ENCODE results near the gene NCOA3. TPM values are rescaled to one million over a fixed set of nuclear protein-coding genes. Genes with fewer than 3 reads are reported as not detected.
"Not testable (repeated sequence)": the region's sequence is repeated elsewhere in the genome, so short reads cannot be mapped to it uniquely, and the experiment has no call there.

Gene NCOA3
- total RNA-seq, 4 donors from 2014 or later = 45.1 to 77.8 (median 56.3) TPM

DNA sequence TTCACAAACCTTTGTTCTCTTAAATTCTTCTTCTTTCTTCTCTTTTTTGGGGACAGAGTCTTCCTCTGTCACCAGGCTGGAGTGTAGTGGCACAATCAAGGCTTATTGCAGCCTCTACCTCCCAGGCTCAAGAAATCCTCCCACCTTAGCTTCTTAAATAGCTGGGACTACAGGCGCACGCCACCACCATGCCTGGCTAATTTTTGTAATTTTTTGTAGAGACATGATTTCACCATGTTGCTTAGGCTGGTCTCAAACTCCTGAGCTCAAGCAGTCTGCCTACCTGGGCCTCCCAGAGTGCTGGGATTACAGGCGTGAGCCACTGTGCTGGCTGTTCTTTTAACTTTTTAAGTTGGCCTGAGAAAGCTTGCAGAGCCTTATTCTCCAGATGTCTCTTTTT, 48.0 kb downstream of the NCOA3 start:
- Histone ChIP-seq H3K4me3 (no peak overlapping the region), H3K27ac (no peak overlapping the region), H3K4me1 (peaks cover 5% of the 10 kb centered on the region), H3K36me3 (no peaks in the 10 kb centered on the region), H3K27me3 (no peaks in the 10 kb centered on the region), H3K9me3 (no peaks in the 10 kb centered on the region)
- 91% methylated on average over 3 of the region's 3 CpGs for WGBS
- no peak for DNase-seq (ENCODE audit: low spot score in 2 of 2)
- TF ChIP-seq, protein P1, sequence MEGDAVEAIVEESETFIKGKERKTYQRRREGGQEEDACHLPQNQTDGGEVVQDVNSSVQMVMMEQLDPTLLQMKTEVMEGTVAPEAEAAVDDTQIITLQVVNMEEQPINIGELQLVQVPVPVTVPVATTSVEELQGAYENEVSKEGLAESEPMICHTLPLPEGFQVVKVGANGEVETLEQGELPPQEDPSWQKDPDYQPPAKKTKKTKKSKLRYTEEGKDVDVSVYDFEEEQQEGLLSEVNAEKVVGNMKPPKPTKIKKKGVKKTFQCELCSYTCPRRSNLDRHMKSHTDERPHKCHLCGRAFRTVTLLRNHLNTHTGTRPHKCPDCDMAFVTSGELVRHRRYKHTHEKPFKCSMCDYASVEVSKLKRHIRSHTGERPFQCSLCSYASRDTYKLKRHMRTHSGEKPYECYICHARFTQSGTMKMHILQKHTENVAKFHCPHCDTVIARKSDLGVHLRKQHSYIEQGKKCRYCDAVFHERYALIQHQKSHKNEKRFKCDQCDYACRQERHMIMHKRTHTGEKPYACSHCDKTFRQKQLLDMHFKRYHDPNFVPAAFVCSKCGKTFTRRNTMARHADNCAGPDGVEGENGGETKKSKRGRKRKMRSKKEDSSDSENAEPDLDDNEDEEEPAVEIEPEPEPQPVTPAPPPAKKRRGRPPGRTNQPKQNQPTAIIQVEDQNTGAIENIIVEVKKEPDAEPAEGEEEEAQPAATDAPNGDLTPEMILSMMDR (IDR thresholded peaks at IDR 0.05) = no peak
- no peak for TF ChIP-seq EP300 (IDR thresholded peaks at IDR 0.05)
- no peak for TF ChIP-seq POLR2AphosphoS5 (IDR thresholded peaks at IDR 0.05)
- TF ChIP-seq POLR2A (IDR thresholded peaks at IDR 0.05) = no peak

DNA sequence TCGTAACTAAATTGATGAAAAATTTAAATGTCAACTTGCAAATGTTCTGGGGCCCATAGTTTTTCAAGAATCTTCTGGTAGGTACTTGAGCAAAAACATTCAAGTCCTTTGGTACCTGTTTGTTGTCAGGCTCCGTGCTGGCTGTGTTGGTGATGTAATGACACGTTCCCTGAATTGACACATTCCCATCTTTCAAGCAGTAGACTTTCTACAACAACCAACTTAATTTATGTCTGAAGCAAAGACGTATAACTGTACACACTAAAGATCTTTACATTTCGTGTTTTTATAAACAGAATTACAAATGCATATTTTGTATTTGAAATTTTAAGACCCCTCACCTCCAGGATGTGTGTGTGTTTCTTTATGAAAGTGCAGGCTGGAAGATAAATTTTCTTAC, 49.5 kb downstream of the NCOA3 start:
- no peak overlapping the region for H3K27ac ChIP-seq
- no peaks in the 10 kb centered on the region for H3K9me3 ChIP-seq
- no peak for DNase-seq (ENCODE audit: low spot score in 2 of 2)
- TF ChIP-seq, protein P1 (IDR thresholded peaks at IDR 0.05) = no peak
- TF ChIP-seq POLR2AphosphoS5 (IDR thresholded peaks at IDR 0.05) (no peak), EP300 (IDR thresholded peaks at IDR 0.05) (no peak), POLR2A (IDR thresholded peaks at IDR 0.05) (no peak)
- no peak overlapping the region for H3K4me3 ChIP-seq
- H3K36me3 ChIP-seq = no peaks in the 10 kb centered on the region
- WGBS = 64% methylated on average over 5 of the region's 5 CpGs
- H3K4me1 ChIP-seq = peaks cover 3% of the 10 kb centered on the region
- H3K27me3 ChIP-seq = no peaks in the 10 kb centered on the region

DNA sequence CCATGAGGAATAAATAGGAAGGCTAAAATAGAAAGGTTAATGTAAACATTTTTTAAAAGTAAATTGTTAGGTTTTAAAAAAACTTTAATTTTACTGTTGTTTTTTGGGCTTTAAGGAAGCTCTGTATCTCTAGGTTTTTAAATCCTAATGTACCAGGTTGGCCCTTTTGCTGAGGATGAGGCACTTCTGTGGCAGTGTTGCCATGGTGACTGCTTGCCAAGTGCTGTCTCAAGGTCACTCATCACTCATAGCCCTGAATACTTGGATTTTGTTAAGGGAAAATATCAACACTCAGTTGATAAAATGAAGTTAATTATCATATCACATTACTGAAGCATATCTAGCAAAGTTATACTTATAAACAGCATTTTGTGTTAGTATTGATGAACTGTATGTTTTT, 50.2 kb downstream of the NCOA3 start:
- DNase-seq (ENCODE audit: low spot score in 2 of 2) = no peak
- TF ChIP-seq POLR2AphosphoS5 (IDR thresholded peaks at IDR 0.05) (no peak), POLR2A (IDR thresholded peaks at IDR 0.05) (no peak), EP300 (IDR thresholded peaks at IDR 0.05) (no peak)
- TF ChIP-seq, protein P1 (IDR thresholded peaks at IDR 0.05) = no peak
- Histone ChIP-seq H3K27me3 (no peaks in the 10 kb centered on the region), H3K36me3 (no peaks in the 10 kb centered on the region), H3K4me1 (no peaks in the 10 kb centered on the region), H3K27ac (no peak overlapping the region), H3K4me3 (no peak overlapping the region), H3K9me3 (no peaks in the 10 kb centered on the region)

DNA sequence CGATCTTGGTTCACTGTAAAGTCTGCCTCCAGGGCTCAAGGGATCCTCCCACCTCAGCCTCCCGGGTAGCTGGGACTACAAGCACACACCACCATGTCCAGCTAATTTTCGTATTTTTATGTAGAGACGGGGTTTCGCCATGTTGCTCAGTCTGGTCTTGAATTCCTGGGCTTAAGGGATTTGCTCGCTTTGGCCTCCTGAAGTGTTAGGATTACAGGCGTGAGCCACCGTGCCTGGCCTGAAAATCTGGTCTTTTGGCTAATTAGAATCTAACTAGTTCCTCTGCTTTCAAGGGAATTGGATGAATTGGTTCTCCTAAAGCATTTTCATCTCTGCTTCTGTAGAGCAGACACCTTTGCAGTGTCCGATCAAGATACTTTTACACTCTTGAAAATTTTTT, 51.3 kb downstream of the NCOA3 start:
- Histone ChIP-seq H3K4me1 (no peaks in the 10 kb centered on the region), H3K27ac (no peak overlapping the region), H3K27me3 (no peaks in the 10 kb centered on the region), H3K4me3 (no peak overlapping the region), H3K9me3 (no peaks in the 10 kb centered on the region), H3K36me3 (no peaks in the 10 kb centered on the region)
- 90% methylated on average over 9 of the region's 9 CpGs for WGBS
- no peak for TF ChIP-seq EP300 (IDR thresholded peaks at IDR 0.05)
- no peak for TF ChIP-seq POLR2AphosphoS5 (IDR thresholded peaks at IDR 0.05)
- TF ChIP-seq POLR2A (IDR thresholded peaks at IDR 0.05) = no peak
- DNase-seq (ENCODE audit: low spot score in 2 of 2) = no peak

DNA sequence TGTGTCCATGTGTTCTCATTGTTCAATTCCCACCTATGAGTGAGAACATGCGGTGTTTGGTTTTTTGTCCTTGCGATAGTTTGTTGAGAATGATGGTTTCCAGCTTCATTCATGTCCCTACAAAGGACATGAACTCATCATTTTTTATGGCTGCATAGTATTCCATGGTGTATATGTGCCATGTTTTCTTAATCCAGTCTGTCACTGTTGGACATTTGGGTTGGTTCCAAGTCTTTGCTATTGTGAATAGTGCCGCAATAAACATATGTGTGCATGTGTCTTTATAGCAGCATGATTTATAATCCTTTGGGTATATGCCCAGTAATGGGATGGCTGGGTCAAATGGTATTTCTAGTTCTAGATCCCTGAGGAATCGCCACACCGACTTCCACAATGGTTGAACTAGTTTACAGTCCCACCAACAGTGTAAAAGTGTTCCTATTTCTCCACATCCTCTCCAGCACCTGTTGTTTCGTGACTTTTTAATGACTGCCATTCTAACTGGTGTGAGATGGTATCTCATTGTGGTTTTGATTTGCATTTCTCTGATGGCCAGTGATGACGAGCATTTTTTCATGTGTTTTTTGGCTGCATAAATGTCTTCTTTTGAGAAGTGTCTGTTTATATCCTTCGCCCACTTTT, 52.0 kb downstream of the NCOA3 start:
- H3K4me3 ChIP-seq; H3K36me3 ChIP-seq; H3K4me1 ChIP-seq; DNase-seq (ENCODE audit: low spot score in 2 of 2); H3K9me3 ChIP-seq; H3K27me3 ChIP-seq; H3K27ac ChIP-seq: not testable (repeated sequence)
- 97% methylated on average over 8 of the region's 8 CpGs for WGBS

DNA sequence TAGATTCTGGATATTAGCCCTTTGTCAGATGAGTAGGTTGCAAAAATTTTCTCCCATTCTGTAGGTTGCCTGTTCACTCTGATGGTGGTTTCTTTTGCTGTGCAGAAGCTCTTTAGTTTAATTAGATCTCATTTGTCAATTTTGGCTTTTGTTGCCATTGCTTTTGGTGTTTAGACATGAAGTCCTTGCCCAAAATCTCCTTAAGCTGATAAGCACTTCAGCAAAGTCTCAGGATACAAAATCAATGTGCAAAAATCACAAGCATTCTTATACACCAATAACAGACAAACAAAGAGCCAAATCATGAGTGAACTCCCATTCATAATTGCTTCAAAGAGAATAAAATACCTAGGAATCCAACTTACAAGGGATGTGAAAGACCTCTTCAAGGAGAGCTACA, 52.6 kb downstream of the NCOA3 start:
- not testable (repeated sequence) for H3K4me1 ChIP-seq; H3K27ac ChIP-seq; H3K27me3 ChIP-seq; H3K9me3 ChIP-seq; H3K4me3 ChIP-seq; H3K36me3 ChIP-seq; DNase-seq (ENCODE audit: low spot score in 2 of 2)

DNA sequence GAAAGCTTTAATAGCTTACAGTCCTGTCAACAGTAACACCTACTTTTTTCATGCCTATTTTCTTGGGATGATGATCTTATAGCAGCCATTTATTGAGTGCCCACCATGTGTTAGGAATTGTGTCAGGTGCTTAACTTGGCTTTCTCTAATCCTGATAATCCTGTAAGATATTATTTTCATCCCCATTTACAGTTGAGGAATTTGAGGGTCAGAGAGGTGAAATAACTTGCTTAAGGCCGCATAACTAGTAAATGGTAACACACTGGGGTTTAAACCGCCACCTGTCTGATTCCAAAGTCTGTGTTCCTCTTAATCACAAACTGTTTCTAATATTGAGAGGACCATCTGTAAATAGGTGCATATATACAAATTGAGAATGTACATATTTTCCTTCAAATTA, 55.5 kb downstream of the NCOA3 start:
- TF ChIP-seq POLR2A (IDR thresholded peaks at IDR 0.05) (no peak), EP300 (IDR thresholded peaks at IDR 0.05) (no peak), POLR2AphosphoS5 (IDR thresholded peaks at IDR 0.05) (no peak)
- TF ChIP-seq, protein P1 (IDR thresholded peaks at IDR 0.05) = no peak
- peaks cover 20% of the 10 kb centered on the region for H3K4me1 ChIP-seq
- no peaks in the 10 kb centered on the region for H3K36me3 ChIP-seq
- no peak overlapping the region for H3K4me3 ChIP-seq
- DNase-seq (ENCODE audit: low spot score in 2 of 2) = no peak
- H3K27ac ChIP-seq = no peak overlapping the region
- no peaks in the 10 kb centered on the region for H3K9me3 ChIP-seq
- 94% methylated on average over 2 of the region's 2 CpGs for WGBS
- no peaks in the 10 kb centered on the region for H3K27me3 ChIP-seq
